HEK293T (cell line): ENCODE results near the gene ACBD4.

Experiments
- BHLHE40 ChIP-seq: fragments of 450-650 bp; IDR thresholded peaks from 2 replicates; pipeline ENCODE4 v1.6.1; 2016; ENCODE audit warnings: mild to moderate bottlenecking, moderate library complexity, borderline replicate concordance
- FOXM1 ChIP-seq: fragments of 450-650 bp; IDR thresholded peaks from 2 replicates; pipeline ENCODE4 v1.6.1; 2017; ENCODE audit warnings: mild to moderate bottlenecking, borderline replicate concordance

GRCh38 chr17:45146166-45146565 lies 10.7 kb downstream of the ACBD4 start:
- TF ChIP-seq FOXM1 (no peak), BHLHE40 (no peak)
